Non-pigmented ciliary epithelial cell (primary cell): ENCODE results near the gene KRT39.
"Not testable (repeated sequence)": the region's sequence is repeated elsewhere in the genome, so short reads cannot be mapped to it uniquely, and the experiment has no call there.

Experiments used
- DNase-seq: peaks from one replicate; pipeline ENCODE4 v3.0.0-alpha.2; 2010; ENCODE audit warnings: low read depth

The KRT39 gene

GRCh38 chr17:40966848-40967247 lies at the start of gene KRT39:
Gene KRT39, minus strand, starts transcription at chr17:40966948. Its CDS starts 92 bp downstream, at chr17:40966856.
- DNase-seq: no peak

- no peak for DNase-seq
These were observed 48.7 kb upstream of the KRT39 start for GRCh38 chr17:41015454-41015853.

DNA sequence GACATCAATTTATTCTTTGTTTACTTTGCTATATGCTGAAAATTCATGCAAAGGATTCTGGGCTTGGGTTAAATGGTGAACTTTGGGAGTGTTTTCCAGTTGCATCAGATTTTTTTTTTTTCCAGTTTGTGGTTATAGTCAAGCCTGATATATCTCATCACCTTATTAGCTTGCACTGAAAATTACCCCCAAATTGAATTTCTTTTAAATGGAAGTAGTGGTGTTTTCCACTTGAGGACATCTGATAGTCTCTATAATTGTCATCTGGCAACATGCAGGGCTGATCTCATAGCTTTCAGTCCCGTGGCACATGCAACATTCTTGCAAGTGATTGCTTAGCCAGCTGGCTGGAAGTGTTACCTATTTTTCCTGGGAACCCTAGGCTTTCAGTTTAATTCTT lies 46.9 kb upstream of the KRT39 start:
- no peak for DNase-seq

DNA sequence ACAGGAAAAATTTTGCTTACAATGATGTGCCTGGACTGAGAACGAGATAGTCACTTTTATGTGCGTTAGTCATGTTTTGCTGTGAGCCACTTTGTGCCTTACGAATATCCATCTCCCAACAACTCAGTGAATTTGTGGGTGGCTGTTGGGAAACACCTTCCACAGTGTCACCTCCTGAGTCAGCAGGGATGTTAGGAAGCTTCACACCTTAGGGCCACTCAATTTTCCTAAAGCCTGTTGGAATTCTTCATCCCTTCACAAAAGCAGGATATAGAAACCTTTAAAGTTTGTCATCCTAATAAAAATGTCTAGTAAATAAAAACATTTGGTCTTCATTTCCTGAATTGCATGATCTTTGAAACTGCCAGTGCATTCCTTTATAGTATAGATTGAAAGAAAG lies 46.4 kb upstream of the KRT39 start:
- DNase-seq: no peak

GRCh38 chr17:41012326-41013120 lies 45.8 kb upstream of the KRT39 start:
- DNase-seq: no peak

DNA sequence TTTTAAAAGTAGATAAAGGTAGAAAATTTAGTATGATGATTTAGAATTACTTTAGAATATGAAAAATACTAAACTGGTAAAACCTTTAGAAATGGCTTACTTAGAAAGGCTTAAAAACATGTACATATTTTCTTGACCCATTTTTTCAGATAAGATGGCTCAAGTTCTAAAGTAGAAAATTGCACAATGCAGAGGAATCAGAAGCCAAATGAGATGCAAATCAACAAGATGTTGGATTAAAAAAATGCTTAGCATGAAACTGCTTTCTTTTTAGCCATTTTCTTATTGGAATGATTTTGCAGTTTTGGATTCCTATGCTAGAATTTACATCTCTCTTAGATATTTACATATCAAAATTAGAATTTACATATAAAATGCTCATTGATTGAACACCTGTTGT lies 43.7 kb upstream of the KRT39 start:
- no peak for DNase-seq

DNA sequence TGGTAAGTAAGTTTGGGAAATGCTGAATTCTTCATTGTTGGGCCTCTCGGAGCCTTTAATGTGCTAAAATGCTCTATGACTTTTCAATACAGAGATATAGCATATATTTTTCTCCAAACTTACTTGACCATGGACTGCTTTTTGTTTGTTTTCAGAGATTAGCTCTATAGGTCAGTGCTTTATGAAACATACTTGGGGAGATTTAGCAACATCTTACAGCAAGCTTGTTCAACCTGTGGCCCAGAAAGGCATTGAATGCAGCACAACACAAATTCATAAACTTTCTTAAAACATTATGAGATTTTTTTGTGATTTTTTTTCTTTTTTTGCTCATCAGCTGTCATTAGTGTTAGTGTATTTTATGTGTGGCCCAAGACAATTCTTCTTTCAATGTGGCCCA lies 43.2 kb upstream of the KRT39 start:
- no peak for DNase-seq

DNA sequence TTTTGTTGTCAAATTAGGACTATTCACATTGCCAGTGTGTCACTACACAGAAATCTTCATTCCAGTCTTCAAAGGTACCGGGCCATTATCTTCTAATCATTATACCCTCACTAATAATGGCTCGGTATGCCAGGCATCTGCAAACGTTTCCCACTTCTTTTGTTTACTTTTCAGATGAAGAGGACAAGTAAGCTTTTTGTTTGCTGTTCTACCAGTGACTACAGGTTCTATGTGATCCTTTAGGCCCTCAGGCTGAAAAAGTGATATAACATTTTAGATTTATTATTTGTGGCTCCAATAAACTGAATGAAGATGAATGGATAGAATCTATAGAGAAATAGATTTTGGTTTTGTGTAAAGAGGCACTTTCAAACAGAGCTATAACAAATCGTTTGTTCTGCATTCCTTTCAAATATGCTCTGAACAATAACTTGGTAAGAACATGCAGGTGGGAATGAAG lies 42.6 kb upstream of the KRT39 start:
- DNase-seq: no peak

- DNase-seq: no peak
These were observed 42.1 kb upstream of the KRT39 start, which contains the start of gene KRTAP3-1 for GRCh38 chr17:41008811-41009210. Gene KRTAP3-1, minus strand, starts transcription at chr17:41009128. Its CDS starts 54 bp downstream, at chr17:41009074.

DNA sequence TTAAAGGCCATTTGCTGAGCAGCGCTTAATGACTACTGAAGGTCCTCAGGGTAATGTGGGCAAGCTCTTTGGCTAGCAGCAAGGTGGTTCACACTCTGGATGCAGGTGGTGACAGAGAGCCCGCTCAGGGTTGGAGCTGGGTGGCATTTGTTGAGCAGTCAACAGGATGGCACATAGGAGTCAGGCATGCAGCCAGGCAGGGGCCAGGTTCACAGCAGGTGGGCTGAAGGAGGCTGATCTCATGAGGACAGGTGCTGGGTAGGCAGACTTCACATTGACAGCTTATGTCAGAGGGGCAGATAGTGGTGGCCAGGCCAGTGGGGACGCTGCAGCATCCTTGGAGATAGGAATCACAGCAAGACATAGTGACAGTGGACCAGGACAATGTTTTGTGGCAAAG lies 37.6 kb upstream of the KRT39 start:
- DNase-seq: no peak

DNA sequence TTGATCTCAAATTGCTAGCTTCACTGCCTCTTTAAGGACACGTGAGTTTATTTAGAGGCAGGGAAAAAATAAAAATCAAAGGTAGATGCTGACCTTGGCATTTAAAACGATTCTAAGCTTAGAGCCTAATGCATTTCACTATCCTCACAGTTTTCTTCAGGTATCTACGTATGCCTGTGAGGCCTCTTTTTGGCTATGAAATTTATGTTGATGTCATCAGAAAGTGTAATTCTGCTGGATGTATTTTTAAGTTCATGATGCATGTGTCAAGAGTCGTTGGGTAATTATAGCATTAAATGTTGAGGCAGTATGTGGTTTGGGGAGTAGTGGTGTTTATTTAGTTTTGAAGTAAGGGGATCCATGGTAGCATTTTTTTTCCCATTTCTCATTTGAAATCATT lies 37.2 kb upstream of the KRT39 start:
- DNase-seq: no peak

GRCh38 chr17:41002814-41003213 lies 36.1 kb upstream of the KRT39 start:
- DNase-seq: peak; percentile 41

DNA sequence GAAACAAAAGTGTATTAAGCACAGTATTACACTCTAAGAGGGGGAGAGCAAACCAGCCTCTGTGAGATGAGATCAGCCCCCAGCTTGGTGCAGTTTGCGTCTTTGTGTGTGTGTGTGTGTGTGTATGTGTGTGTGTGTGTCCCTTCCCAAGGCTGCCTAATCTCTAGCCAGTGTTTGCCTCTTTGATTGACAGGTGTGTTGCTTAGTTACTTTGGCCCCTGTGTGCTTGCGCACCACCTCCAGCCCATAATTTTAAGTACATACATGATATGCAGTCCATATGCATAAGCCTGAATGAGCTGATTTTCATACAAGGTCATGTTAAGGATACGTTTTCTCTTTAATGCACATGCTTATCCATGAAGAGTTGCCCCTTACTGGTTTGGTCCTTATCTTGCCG lies 35.0 kb upstream of the KRT39 start:
- DNase-seq: no peak

DNA sequence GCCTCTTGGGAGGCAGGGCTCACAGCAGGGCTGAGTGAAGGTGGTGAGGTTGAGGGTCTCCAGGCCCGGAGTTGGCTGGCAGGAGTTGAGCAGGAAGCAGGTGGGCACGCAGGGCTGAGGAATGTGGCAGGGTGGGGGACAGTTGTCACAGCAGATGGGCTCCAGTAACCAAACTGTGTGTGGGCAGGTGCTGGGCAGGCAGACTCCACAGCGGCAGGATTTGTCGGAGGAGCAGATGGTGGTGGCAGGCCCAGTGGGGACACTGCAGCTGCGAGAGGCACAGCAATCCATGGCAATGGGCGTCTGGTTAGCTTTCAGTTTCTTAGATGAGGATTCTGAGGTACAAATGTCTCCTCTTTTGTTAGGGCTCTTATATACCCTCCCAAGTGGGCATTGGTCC lies 32.8 kb upstream of the KRT39 start, which contains the start of gene KRTAP3-2:
Gene KRTAP3-2 (minus strand): TSS at position 344 of the 400 bp plus-strand sequence. CDS start 53 bp downstream, at position 291.
- not testable (repeated sequence) for DNase-seq

GRCh38 chr17:40997361-40997760 lies 30.6 kb upstream of the KRT39 start:
- DNase-seq: no peak

- DNase-seq: no peak
These were observed 30.1 kb upstream of the KRT39 start for GRCh38 chr17:40996829-40997228.

DNA sequence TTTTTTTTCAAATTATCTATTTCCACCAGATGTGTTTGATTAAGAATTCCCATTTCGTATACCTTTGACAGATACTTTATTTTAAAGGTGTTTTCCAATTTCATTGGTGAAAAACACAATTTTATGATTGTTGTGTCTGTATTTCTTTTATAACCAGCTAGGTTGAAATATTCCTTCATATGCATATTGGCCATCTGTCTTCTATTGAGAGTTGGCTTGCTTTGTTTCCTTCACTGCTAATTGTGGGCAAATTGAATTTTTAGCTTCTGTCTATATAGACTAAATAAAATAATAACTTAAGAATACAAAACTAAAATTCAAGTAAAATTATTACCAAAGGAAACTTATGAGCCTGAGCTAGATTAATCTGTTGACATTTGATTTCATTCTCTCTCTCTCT lies 28.4 kb upstream of the KRT39 start:
- no peak for DNase-seq

- no peak for DNase-seq
These were observed 27.1 kb upstream of the KRT39 start, which contains the start of gene KRTAP3-3 for GRCh38 chr17:40993839-40994238. Gene KRTAP3-3, minus strand, starts transcription at chr17:40994164. Its CDS starts 67 bp downstream, at chr17:40994097.

DNA sequence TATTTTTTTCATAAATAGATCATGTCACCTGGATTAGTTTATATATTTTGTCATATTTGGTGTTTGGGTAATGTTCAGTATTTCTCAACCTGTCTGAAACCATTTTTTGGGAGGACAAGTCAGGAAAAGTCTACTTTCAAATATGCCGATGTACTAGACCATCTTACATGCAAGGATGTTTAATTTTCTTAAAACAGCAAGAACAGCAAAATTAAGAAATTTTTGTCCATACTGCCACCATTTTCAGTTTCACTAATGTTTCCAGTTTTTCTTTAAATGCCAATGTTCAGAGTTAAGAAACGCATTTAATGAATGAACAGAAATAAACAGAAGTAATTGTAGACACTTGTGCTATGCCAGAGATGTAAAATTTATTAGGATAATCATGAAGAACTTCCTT lies 26.3 kb upstream of the KRT39 start:
- DNase-seq: no peak

- DNase-seq: no peak
These were observed 25.9 kb upstream of the KRT39 start for GRCh38 chr17:40992666-40993065.

GRCh38 chr17:40986920-40987319 lies 20.2 kb upstream of the KRT39 start:
- no peak for DNase-seq

- no peak for DNase-seq
These were observed 17.5 kb upstream of the KRT39 start, which contains the start of gene KRT40 for GRCh38 chr17:40984226-40984625. Gene KRT40, minus strand, starts transcription at chr17:40984326. Its CDS starts 53 bp downstream, at chr17:40984273.

- DNase-seq: no peak
These were observed 14.4 kb upstream of the KRT39 start for GRCh38 chr17:40981115-40981514.

GRCh38 chr17:40980596-40980995 lies 13.8 kb upstream of the KRT39 start:
- DNase-seq: no peak
